ENCODE data around the gene COL25A1.

Gene COL25A1

DNA sequence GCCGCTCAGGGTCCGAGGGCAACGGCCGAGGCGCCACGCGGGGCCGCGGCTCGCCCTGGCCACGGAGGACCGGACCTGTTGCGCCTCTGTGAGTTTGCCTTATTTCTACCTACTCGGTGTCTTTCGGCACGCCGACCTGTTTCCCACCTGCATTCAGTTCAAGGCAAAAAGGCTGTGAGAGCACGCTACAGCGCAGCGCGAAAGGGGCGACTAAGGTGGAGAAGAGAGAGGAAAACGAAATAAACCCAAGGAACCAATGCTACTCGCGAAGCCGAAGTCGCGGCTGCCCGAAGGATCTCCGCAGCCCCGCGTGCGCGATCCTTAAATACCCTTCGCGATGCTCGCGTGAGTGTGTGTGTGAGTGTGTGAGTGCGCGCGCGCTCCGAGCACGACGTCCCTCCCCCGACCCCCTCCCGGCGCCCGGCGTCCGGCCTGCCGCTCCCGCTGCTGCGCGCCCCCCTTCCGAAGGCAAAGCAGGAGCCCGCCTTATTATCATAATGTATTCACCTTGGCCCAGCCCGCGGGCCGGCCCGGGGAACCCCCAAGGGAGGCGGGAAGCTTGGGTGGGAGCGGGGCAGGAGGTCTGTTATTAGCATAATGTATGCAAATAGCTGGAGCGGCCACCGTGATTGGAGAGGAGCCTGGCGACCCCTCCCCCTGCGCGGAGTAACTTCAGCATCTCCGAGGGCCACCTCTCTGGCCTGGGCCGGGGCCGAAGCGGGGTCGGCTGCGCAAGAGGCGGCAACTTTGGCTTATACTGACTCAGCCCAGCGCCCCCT is at the start of gene COL25A1:
Gene COL25A1 (minus strand): TSS at position 298 of the 779 bp plus-strand sequence.
- Mint-ChIP-seq H3K4me1 (peaks cover 21% of the 10 kb centered on the region), H3K27ac (peak within 1 kb of the TSS; percentile 83), H3K9me3 (no peaks in the 10 kb centered on the region), H3K36me3 (no peaks in the 10 kb centered on the region), H3K4me3 (peak within 1 kb of the TSS; percentile 92), H3K27me3 (peaks cover 45% of the 10 kb centered on the region)

DNA sequence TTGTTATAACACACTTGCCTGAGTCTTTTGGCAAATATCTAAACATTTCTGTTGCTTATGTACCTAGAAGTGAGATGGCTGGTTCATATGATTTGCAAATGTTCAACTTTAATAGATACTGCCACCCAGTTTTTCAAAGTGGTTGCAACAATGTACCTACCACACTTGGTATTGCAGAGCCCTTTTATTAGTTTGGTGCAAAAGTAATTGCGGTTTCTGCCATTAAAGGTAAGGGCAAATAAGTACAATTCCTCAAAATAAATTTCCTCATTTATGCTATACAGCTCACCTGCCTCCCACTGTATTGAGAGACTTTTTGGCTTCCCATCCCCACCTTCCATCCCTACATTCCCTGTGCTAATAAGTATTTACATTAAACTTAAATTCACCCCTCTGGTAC is 47.7 kb upstream of the COL25A1 start:
- H3K36me3 Mint-ChIP-seq, result peaks cover 2% of the 10 kb centered on the region
- peaks cover 13% of the 10 kb centered on the region for H3K27me3 Mint-ChIP-seq
- H3K9me3 Mint-ChIP-seq, result no peaks in the 10 kb centered on the region

DNA sequence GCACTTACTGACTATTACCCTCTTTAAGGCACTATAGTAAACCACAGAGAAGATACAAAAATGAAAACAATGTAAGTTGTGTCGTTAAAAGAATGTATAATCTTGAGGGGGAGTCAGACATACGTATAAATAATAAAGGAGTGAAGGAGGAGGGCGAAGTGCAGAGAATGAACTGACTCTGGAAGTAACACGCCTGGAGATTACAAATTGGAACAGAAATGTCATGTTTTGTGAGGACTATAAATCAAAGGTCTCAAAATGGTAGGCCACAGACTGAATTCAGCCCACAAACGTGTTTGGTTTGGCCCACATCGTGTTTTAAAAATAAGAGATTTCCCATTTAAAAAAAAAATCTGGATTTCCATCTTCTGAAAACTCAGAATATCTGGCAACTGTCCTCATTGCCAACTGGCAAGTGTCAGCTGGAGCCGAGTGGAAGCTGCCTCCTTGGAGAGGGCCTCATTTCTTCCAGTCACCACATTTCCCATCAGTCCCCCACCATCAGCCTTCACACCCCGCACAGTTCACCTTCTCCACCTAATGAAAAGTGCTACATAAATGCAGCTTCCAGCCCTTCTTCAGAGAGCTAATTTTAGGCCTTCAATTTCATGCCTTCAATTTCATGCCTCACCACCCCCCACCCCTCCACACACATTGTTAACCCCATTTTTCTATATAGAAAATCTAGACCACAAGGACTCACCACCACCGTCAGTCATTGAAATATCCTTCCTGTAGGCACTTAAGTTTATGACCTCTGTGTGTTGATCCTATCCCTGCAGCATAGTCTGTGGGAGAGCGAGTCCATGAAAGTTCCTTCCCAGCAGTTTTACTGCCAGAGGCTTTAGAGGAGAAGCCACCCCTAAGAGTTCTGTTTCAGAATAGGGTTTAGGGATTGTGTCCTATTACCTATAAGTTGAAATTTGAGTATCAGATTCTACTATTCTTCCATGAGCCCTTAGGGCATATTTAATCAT is 32.0 kb upstream of the COL25A1 start:
- H3K4me3 Mint-ChIP-seq, result no peak overlapping the region
- H3K9me3 Mint-ChIP-seq, result no peaks in the 10 kb centered on the region
- H3K36me3 Mint-ChIP-seq, result no peaks in the 10 kb centered on the region
- H3K4me1 Mint-ChIP-seq, result no peaks in the 10 kb centered on the region
- H3K27ac Mint-ChIP-seq, result no peak overlapping the region
- H3K27me3 Mint-ChIP-seq, result peaks cover 2% of the 10 kb centered on the region

More for the DNA sequence above, 47.7 kb upstream of the COL25A1 start:
- H3K4me3 Mint-ChIP-seq, result no peak overlapping the region
- H3K27ac Mint-ChIP-seq, result no peak overlapping the region
- no peaks in the 10 kb centered on the region for H3K4me1 Mint-ChIP-seq

DNA sequence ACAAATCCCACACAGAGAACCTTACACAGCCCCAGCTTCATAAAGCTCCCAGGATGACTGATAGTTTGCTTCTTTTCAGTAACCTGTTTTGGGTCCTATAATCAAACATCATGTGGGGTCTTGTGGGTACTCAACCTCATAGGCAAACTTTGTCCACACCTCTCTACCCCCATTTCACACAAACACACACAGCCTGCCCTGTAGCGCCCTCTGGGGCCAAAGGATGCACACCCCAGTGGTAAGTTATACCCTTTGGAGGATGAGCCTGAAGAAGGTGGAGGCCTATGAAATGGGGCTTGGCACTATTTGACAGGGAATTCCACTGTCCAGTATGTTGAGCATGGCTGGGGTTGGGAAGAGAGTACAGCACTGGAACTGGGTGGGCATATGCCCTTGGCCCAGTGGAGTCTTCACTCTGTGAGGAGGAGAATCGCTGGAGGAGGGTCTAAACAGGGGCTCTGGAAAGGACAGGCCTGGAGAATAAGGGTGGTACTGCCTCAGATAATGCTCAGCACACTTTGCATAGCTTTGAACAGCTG is 30.5 kb upstream of the COL25A1 start:
- no peak overlapping the region for H3K4me3 Mint-ChIP-seq
- H3K27me3 Mint-ChIP-seq, result no peaks in the 10 kb centered on the region
- H3K9me3 Mint-ChIP-seq, result no peaks in the 10 kb centered on the region
- H3K4me1 Mint-ChIP-seq, result no peaks in the 10 kb centered on the region
- no peaks in the 10 kb centered on the region for H3K36me3 Mint-ChIP-seq
- H3K27ac Mint-ChIP-seq, result no peak overlapping the region

DNA sequence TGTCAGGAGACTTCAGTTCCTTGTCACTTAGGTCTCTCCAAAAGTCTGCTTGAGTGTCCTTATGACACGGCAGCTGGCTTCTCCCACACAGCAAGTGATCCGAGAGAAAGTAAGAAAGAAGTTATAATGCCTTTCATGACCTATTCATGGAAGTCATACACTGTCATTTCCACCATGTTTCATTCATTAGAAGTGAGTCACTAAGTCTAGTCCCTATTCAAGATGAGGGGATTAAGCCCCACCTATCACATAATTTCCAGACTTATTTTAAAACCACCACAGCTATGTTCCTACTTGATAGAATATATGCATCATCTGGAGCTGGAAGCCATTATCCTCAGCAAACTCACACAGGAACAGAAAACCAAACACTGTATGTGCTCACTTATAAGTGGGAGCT is 25.2 kb upstream of the COL25A1 start:
- H3K4me1 Mint-ChIP-seq, result no peaks in the 10 kb centered on the region
- peaks cover 4% of the 10 kb centered on the region for H3K36me3 Mint-ChIP-seq
- H3K27ac Mint-ChIP-seq, result no peak overlapping the region
- peaks cover 7% of the 10 kb centered on the region for H3K9me3 Mint-ChIP-seq
- no peak overlapping the region for H3K4me3 Mint-ChIP-seq
- H3K27me3 Mint-ChIP-seq, result no peaks in the 10 kb centered on the region

DNA sequence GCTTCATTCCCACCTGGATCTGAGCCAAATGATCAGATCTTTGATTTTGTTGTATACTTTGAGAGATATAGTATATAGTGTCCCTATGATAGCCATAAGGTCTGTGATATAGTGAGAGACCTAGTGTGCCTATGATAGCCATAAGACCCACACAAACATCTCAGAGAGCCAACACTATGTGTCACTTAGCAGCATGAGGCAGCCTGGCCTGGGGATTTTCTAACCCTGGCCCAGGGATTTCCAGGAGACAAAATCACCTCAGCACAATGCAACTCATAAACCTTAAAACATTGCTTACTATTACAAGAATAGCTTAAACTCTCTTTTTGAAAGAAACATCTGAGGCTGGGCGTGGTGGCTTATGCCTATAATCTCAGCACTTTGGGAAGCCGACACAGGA is 23.2 kb upstream of the COL25A1 start:
- Mint-ChIP-seq H3K4me3 (no peak overlapping the region), H3K27ac (no peak overlapping the region), H3K27me3 (peaks cover 2% of the 10 kb centered on the region), H3K36me3 (peaks cover 8% of the 10 kb centered on the region), H3K9me3 (peaks cover 13% of the 10 kb centered on the region), H3K4me1 (no peaks in the 10 kb centered on the region)

DNA sequence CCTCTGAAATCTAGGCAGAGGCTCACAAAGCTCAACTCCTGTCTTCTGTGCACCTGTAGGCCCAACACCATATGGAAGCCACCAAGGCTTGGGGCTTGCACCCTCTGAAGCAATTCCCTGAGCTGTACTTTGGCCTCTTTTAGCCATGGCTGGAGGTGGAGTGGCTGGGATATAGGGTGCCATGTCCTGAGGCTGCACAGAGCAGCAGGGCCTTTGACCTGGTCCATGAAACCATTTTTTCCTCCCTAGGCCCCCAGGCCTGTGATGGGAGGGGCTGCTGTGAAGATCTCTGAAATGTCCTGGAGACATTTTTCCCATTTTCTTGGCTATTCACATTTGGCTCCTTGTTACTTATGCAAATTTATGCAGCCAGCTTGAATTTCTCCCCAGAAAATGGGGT is 20.9 kb upstream of the COL25A1 start:
- Mint-ChIP-seq H3K27ac (no peak overlapping the region), H3K36me3 (peaks cover 11% of the 10 kb centered on the region), H3K27me3 (peaks cover 2% of the 10 kb centered on the region)

DNA sequence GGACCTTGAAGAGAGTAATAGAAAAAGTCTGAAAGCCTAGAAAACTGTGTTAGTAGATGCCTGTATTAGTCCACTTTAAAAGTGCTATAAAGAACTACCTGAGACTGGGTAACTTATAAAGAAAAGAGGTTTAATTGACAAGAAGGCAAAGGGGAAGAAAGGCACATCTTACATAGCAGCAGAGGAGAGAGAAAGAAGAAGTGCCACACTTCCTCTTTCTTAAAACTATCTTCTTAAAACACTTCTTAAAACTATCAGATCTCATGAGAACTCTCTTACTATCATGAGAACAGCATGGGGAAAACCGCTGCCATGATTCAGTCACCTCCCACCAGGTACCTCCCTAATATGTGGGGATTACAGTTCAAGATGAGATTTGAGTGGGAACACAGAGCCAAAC is 18.8 kb upstream of the COL25A1 start:
- peaks cover 14% of the 10 kb centered on the region for H3K36me3 Mint-ChIP-seq
- H3K4me1 Mint-ChIP-seq, result no peaks in the 10 kb centered on the region
- H3K9me3 Mint-ChIP-seq, result peaks cover 22% of the 10 kb centered on the region
- H3K27ac Mint-ChIP-seq, result no peak overlapping the region
- no peak overlapping the region for H3K4me3 Mint-ChIP-seq
- H3K27me3 Mint-ChIP-seq, result peaks cover 2% of the 10 kb centered on the region

More for the DNA sequence above, 20.9 kb upstream of the COL25A1 start:
- peaks cover 22% of the 10 kb centered on the region for H3K9me3 Mint-ChIP-seq
- no peaks in the 10 kb centered on the region for H3K4me1 Mint-ChIP-seq
- no peak overlapping the region for H3K4me3 Mint-ChIP-seq

DNA sequence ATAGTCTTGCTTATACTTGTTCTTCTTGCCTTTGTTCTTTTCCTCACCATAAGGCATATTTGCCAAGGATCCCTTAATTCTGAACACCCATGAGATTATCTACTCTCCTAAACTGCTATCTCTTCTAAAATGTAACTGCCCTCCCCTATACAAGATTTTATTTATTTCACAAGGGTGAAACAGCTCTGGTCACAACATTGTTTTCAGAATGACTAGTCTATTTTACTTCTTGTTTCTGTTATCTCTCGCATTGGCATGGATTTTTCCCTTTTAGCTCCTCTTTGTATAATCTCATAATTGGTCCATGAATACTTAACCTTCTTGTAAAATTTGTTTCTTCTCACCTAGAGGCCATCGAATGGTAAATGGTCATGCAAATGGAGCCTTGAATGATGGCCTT is 17.2 kb upstream of the COL25A1 start:
- H3K9me3 Mint-ChIP-seq, result peaks cover 22% of the 10 kb centered on the region
- H3K36me3 Mint-ChIP-seq, result peaks cover 14% of the 10 kb centered on the region
- H3K4me1 Mint-ChIP-seq, result no peaks in the 10 kb centered on the region
- peaks cover 2% of the 10 kb centered on the region for H3K27me3 Mint-ChIP-seq
- no peak overlapping the region for H3K4me3 Mint-ChIP-seq
- no peak overlapping the region for H3K27ac Mint-ChIP-seq

DNA sequence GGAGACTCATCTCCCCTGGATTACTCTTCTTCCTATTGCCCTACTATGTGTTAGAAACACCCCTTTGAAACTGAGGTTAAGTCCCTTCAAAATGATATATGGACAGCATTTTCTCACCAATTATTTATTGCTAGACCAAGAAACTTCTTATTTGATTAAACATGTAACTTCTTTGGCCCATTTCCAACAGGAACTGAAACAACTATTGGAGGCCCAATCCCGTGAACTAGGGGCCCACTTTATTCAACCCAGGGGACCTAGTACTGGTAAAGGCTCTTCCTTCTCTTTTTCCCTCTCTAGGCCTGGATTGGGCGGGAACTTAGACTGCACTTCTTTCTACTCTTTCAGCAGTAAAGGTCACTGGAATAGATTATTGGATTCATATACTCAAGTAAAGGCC is 16.7 kb upstream of the COL25A1 start:
- Mint-ChIP-seq H3K27ac (no peak overlapping the region), H3K4me3 (no peak overlapping the region), H3K4me1 (no peaks in the 10 kb centered on the region), H3K9me3 (peaks cover 21% of the 10 kb centered on the region), H3K27me3 (peaks cover 2% of the 10 kb centered on the region), H3K36me3 (peaks cover 14% of the 10 kb centered on the region)

DNA sequence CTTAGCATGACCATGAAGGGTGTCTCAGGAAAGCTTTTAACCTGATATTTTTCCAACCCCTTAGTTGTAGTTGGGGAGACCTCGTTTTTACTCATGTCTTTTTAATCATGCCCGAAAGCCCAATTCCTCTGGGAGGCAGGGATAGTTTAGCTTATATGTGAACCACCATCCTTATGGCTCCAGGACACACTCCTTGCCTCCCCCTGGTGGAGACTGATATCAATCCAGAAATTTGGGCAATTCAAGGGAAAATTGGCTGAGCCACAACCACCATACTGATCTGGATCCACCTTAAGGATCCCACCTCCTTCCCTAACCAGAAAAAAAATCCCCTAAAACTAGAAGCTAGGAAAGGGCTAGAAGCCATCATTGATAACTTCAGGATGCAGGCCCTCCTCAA is 13.4 kb upstream of the COL25A1 start:
- Mint-ChIP-seq H3K4me1 (no peaks in the 10 kb centered on the region), H3K9me3 (peaks cover 11% of the 10 kb centered on the region), H3K27ac (no peak overlapping the region), H3K36me3 (peaks cover 6% of the 10 kb centered on the region), H3K4me3 (no peak overlapping the region), H3K27me3 (no peaks in the 10 kb centered on the region)

DNA sequence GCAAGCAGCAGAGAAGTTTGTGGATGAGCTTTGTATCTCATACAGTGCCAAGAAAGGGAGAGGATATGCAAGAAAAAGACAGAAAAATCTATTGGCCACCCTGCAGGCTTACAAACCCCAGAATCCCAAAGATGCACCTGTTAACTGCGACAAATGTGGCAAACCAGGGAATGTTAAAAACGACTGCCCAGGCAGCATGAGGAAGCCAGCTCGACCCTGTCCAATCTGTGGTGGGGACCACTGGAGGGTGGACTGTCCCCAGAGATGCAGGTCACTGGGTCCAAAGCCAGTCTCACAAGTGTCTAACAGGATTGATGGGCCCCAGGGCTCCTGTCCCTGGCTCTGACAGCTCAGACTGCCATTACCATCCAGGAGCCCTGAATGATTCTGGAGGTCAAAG is 12.9 kb upstream of the COL25A1 start:
- no peak overlapping the region for H3K4me3 Mint-ChIP-seq
- peaks cover 6% of the 10 kb centered on the region for H3K36me3 Mint-ChIP-seq
- no peak overlapping the region for H3K27ac Mint-ChIP-seq
- H3K9me3 Mint-ChIP-seq, result peaks cover 6% of the 10 kb centered on the region
- no peaks in the 10 kb centered on the region for H3K4me1 Mint-ChIP-seq
- H3K27me3 Mint-ChIP-seq, result no peaks in the 10 kb centered on the region

DNA sequence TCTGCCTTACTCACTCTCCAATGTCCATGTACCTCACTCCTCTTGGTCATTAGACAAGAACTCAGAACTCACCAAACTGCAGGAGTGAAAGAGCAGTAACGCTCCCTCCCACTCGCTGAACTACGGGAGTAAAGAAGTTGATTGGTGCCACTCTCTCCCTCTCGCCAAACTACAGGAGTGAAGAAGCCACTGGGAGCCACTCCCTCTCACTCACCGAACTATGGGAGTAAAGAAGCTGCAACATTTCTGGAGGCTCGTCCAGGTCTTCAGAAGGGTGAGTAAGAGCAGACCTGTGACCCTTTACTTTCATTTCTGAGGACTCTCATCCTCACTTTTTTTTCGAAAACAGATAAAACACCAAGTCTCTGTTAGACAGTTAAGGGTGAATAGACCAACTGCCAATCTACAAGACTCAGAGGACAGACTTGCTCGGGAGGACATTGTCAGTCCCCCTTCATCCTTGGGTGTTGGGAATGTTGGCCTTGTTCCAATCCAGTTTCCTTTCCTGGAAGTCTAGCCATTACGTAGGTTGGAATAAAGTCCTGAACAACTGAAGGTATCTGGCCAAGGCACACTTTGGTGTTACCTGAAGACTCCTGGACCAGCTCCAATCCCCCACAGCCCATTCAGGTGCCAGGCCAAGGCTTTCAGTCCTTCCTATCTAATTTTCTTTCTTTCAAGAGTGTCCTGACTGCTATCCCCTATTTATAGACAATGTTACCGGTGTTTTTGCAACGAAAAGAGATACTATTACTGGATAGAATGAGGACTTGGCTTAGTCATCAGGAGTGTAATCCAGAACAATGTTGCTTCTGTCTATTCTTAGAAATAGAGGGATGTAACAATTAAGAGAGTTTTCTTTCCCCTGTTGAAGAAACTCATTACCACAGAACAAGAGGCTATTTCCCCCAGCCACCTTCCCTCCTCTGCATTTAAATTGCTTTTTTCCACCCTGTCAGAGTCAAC is 11.0 kb upstream of the COL25A1 start:
- Mint-ChIP-seq H3K9me3 (no peaks in the 10 kb centered on the region), H3K36me3 (peaks cover 3% of the 10 kb centered on the region), H3K27ac (no peak overlapping the region), H3K27me3 (no peaks in the 10 kb centered on the region), H3K4me1 (no peaks in the 10 kb centered on the region), H3K4me3 (no peak overlapping the region)

DNA sequence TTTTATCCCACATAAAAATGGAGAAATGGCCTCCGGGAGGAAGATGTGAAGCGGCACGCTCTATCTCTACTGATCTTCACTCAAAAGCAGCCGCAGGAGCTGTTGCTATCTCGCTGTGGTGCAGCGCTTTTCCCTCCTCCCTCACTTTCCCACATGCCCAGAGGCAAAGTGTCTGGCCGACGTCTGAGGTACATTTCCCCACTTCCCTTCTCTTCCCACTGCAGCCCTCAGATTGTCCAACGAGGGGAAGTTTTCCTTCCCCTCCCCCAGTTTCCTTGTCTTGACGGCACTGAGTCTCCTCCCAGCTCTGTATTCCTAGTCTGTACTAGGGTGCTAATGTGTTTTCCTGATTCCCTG is 660 bp upstream of the COL25A1 start:
- Mint-ChIP-seq H3K4me1 (peaks cover 21% of the 10 kb centered on the region), H3K9me3 (no peaks in the 10 kb centered on the region), H3K36me3 (no peaks in the 10 kb centered on the region), H3K4me3 (peak overlapping the region; percentile 92), H3K27me3 (peaks cover 48% of the 10 kb centered on the region), H3K27ac (peak overlapping the region; percentile 83)

Measured in activated naive CD4-positive, alpha-beta T cell treated with anti-CD3 and anti-CD28 coated beads, Interleukin-2, amount 50 U/mL, for 24 hours (primary cell).